ENCODE data around the gene SEC23B. TPM values are rescaled to one million over a fixed set of nuclear protein-coding genes. Genes with fewer than 3 reads are reported as not detected.
A peak's percentile ranks its signal among the peaks of the same experiment; 100 is the strongest.
"Not testable (repeated sequence)": the region's sequence is repeated elsewhere in the genome, so short reads cannot be mapped to it uniquely, and the experiment has no call there.

Gene SEC23B
- total RNA-seq, 1 donor from 2014 or later = 43.6 TPM

GRCh38 chr20:18523066-18523465 is 15.3 kb downstream of the SEC23B start:
- DNase-seq (ENCODE audit: low spot score) = no peak

- DNase-seq (ENCODE audit: low spot score) = no peak
Observed at GRCh38 chr20:18524646-18525045, 16.9 kb downstream of the SEC23B start.

- DNase-seq (ENCODE audit: low spot score) = not testable (repeated sequence)
Observed at GRCh38 chr20:18526761-18527160, 19.0 kb downstream of the SEC23B start.

GRCh38 chr20:18527339-18527738 is 19.6 kb downstream of the SEC23B start:
- DNase-seq (ENCODE audit: low spot score) = no peak

- DNase-seq (ENCODE audit: low spot score) = no peak
Observed at GRCh38 chr20:18527836-18528235, 20.1 kb downstream of the SEC23B start.

GRCh38 chr20:18529041-18529440 is 21.3 kb downstream of the SEC23B start:
- DNase-seq (ENCODE audit: low spot score) = no peak

GRCh38 chr20:18532626-18533025 is 24.9 kb downstream of the SEC23B start:
- DNase-seq (ENCODE audit: low spot score) = no peak

- no peak for DNase-seq (ENCODE audit: low spot score)
Observed at GRCh38 chr20:18533491-18533890, 25.8 kb downstream of the SEC23B start.

GRCh38 chr20:18533978-18534644 is 26.4 kb downstream of the SEC23B start:
- no peak for DNase-seq (ENCODE audit: low spot score)

GRCh38 chr20:18537651-18538050 is 29.9 kb downstream of the SEC23B start:
- DNase-seq (ENCODE audit: low spot score) = no peak

GRCh38 chr20:18541741-18542140 is 34.0 kb downstream of the SEC23B start:
- DNase-seq (ENCODE audit: low spot score) = no peak

- no peak for DNase-seq (ENCODE audit: low spot score)
Observed at GRCh38 chr20:18543216-18543615, 35.5 kb downstream of the SEC23B start.

- no peak for DNase-seq (ENCODE audit: low spot score)
Observed at GRCh38 chr20:18543932-18544331, 36.2 kb downstream of the SEC23B start.

- DNase-seq (ENCODE audit: low spot score) = no peak
Observed at GRCh38 chr20:18545566-18545965, 37.8 kb downstream of the SEC23B start.

- no peak for DNase-seq (ENCODE audit: low spot score)
Observed at GRCh38 chr20:18548465-18548864, 40.7 kb downstream of the SEC23B start.

GRCh38 chr20:18553746-18554145 is 46.0 kb downstream of the SEC23B start:
- no peak for DNase-seq (ENCODE audit: low spot score)

GRCh38 chr20:18566892-18567738 is 59.4 kb downstream of the SEC23B start, which contains the start of gene SMIM26:
SMIM26 (plus strand) TSS chr20:18567432; CDS start chr20:18567479, 47 bp downstream.
- DNase-seq (ENCODE audit: low spot score) = peak; percentile 99

GRCh38 chr20:18567739-18568091 is 60.0 kb downstream of the SEC23B start:
- no peak for DNase-seq (ENCODE audit: low spot score)

GRCh38 chr20:18571009-18571408 is 63.3 kb downstream of the SEC23B start:
- no peak for DNase-seq (ENCODE audit: low spot score)

- DNase-seq (ENCODE audit: low spot score) = no peak
Observed at GRCh38 chr20:18571578-18571977, 63.8 kb downstream of the SEC23B start.

GRCh38 chr20:18577942-18578341 is 70.2 kb downstream of the SEC23B start:
- no peak for DNase-seq (ENCODE audit: low spot score)

- DNase-seq (ENCODE audit: low spot score) = no peak
Observed at GRCh38 chr20:18578581-18578980, 70.8 kb downstream of the SEC23B start.

- DNase-seq (ENCODE audit: low spot score) = no peak
Observed at GRCh38 chr20:18580012-18580411, 72.3 kb downstream of the SEC23B start.

Measured in mesenteric fat pad (tissue), 1 donor.